BLaER1 treated with 17β-estradiol and CSF1 and Interleukin-3, amounts not matched to agents 10 nM and 100 nM (cell line): ENCODE data around the gene CCDC39.
"Not testable (repeated sequence)": the region's sequence is repeated elsewhere in the genome, so short reads cannot be mapped to it uniquely, and the experiment has no call there.

Experiments used
- H3K27ac ChIP-seq, 11 experiments: shearing (Covaris generic); formaldehyde crosslinking; 2 replicates each; pipeline ENCODE4 v1.8.1; 2022
- H3K27me3 ChIP-seq, 11 experiments: shearing (Covaris generic); formaldehyde crosslinking; 2 replicates each; pipeline ENCODE4 v1.8.1; 2022
- H3K36me3 ChIP-seq, 11 experiments: shearing (Covaris generic); formaldehyde crosslinking; 2 replicates each; pipeline ENCODE4 v1.8.1; 2022
- H3K4me1 ChIP-seq, 10 experiments: shearing (Covaris generic); formaldehyde crosslinking; 2 replicates each; pipeline ENCODE4 v1.8.1; 2022
- H3K4me2 ChIP-seq, 11 experiments: shearing (Covaris generic); formaldehyde crosslinking; 2 replicates each; pipeline ENCODE4 v1.8.1; 2022
- H3K4me3 ChIP-seq, 10 experiments: shearing (Covaris generic); formaldehyde crosslinking; 2 replicates each; pipeline ENCODE4 v1.8.1; 2022
- H3K9ac ChIP-seq, 11 experiments: shearing (Covaris generic); formaldehyde crosslinking; 2 replicates each; pipeline ENCODE4 v1.8.1; 2022
- H3K9me3 ChIP-seq, 11 experiments: shearing (Covaris generic); formaldehyde crosslinking; replicated peaks in 1 of 11; 2 replicates each; pipeline ENCODE4 v1.8.1; 2022
- H4K20me1 ChIP-seq, 11 experiments: shearing (Covaris generic); formaldehyde crosslinking; 2 replicates each; pipeline ENCODE4 v1.8.1; 2022
- Cebpa-rat ChIP-seq, 11 experiments: shearing (Covaris generic); IDR thresholded peaks; 2 replicates each; pipeline ENCODE4 v1.8.1; 2022

CCDC39 gene

DNA sequence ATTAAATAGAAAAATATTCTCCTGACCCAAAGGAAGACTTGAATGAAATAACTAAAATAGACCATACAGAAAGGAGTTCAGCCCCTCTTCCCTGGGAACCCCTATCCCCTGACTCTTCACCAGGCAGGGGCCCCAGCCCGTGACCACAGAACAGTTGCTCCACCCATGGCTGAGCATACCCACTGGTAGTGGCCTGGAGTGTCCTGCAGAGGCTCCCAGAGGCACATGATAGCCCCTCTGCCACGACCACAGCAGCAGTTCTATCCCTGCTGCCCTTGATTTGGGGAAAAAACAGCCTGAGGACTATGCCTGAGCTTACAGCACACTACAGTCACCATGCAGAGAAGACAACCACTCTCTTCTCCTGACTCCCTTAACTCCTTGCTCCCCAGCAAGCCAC lies 45.6 kb downstream of the CCDC39 start:
- Histone ChIP-seq H3K4me3 (no peak overlapping the region), H3K9me3 (no peaks in the 10 kb centered on the region), H3K36me3 (no peaks in the 10 kb centered on the region), H3K4me2 (no peak overlapping the region), H3K9ac (no peak overlapping the region), H3K4me1 (no peaks in the 10 kb centered on the region), H3K27ac (no peak overlapping the region), H4K20me1 (no peaks in the 10 kb centered on the region), H3K27me3 (no peaks in the 10 kb centered on the region)
- no peak for TF ChIP-seq Cebpa-rat (IDR thresholded peaks at IDR 0.05)

DNA sequence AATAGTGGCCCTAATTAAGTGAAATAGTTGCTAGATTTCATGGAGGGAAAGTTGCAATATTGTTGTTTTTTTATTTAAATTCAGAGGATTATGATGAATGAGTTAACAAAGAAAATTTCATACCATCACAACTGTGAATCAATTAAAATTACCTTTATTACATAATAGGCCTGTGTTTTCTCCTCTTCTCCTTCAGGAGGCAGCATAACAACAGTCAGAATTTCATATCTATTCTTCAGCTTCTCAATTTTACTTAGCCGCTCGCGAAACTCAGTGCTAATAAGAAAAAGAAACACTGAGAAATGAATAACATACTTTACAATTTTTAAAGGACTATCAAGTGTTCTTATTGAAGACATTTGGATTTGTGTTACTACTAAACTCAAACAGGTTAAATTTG lies 48.0 kb downstream of the CCDC39 start:
- no peak overlapping the region for H3K9ac ChIP-seq
- no peaks in the 10 kb centered on the region for H4K20me1 ChIP-seq
- no peaks in the 10 kb centered on the region for H3K4me1 ChIP-seq
- no peaks in the 10 kb centered on the region for H3K27me3 ChIP-seq
- no peaks in the 10 kb centered on the region for H3K9me3 ChIP-seq
- H3K27ac ChIP-seq, result no peak overlapping the region
- no peak overlapping the region for H3K4me3 ChIP-seq
- no peak for TF ChIP-seq Cebpa-rat (IDR thresholded peaks at IDR 0.05)
- peaks cover 4 to 9% (median 7%) of the 10 kb centered on the region in 11 experiments; a peak in 18 of 22 replicates for H3K36me3 ChIP-seq
- no peak overlapping the region for H3K4me2 ChIP-seq

DNA sequence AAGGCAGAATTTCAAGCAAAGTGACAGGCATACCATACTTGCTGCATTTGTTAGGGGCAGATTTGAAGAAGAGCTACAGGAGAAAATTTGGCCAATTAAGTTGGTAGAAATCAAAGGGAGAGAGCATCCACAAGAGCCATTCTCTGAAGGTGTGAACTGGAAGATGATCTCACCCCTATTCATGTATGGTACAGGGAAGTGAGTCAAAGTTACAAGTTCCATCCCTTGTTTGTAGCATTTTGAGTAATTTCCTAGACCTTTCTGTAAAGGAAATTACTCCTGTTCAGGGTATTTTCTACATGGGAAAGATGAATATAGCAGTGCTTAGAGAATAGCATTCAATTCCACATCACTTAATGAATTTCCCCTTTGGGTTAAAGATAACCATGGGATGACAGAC lies 48.9 kb downstream of the CCDC39 start:
- no peaks in the 10 kb centered on the region for H4K20me1 ChIP-seq
- H3K4me1 ChIP-seq, result no peaks in the 10 kb centered on the region
- H3K36me3 ChIP-seq, result peaks cover 11 to 19% (median 16%) of the 10 kb centered on the region in 11 experiments; a peak in 19 of 22 replicates
- H3K4me2 ChIP-seq, result no peak overlapping the region
- H3K27ac ChIP-seq, result no peak overlapping the region
- H3K27me3 ChIP-seq, result no peaks in the 10 kb centered on the region
- no peak for TF ChIP-seq Cebpa-rat (IDR thresholded peaks at IDR 0.05)
- no peak overlapping the region for H3K4me3 ChIP-seq
- H3K9me3 ChIP-seq, result no peaks in the 10 kb centered on the region
- no peak overlapping the region for H3K9ac ChIP-seq

DNA sequence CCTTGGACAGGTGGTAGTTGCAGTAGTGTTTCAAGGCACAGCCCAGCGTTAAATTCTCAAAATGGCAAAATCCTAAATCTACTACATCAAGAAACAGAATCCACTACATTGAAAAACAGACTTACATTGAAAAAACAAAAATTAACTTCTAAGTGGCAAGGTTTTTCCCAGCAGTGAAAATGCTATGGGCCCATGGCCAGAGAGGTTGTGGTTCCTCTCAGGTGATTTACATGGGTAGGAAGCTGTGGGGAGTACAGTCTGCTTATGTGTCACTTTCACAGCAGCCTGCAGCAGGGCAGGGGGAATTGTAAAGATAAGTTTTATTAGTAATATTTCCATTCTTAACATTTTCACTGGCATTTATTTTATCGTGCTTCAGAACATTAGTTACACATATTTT lies 52.4 kb downstream of the CCDC39 start:
- H3K9ac ChIP-seq, result no peak overlapping the region

DNA sequence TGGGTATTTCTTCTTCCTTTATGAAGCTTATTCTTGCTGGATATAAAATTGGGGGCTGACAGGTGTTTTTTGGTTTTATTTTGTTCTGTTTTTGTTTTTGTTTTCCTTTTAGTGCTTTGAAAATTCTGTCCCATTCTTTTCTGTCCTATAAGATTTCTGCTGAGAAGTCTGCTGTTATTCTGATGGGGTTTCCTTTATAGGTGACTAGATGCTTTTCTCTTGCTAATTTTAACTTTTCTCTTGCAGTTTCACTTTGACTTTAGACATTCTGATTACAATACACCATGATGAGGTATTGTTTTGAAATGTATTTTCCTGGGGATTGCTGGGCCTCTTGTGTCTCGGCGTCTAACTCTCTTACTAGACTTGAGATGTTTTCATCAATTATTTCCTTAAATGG lies 54.6 kb downstream of the CCDC39 start:
- peaks cover 0 to 19% (median 8%) of the 10 kb centered on the region in 11 experiments; a peak in 12 of 22 replicates for H3K9me3 ChIP-seq
- H3K27me3 ChIP-seq, result no peaks in the 10 kb centered on the region
- no peak for TF ChIP-seq Cebpa-rat (IDR thresholded peaks at IDR 0.05)
- H3K4me1 ChIP-seq, result no peaks in the 10 kb centered on the region
- H3K4me2 ChIP-seq, result no peak overlapping the region
- H4K20me1 ChIP-seq, result no peaks in the 10 kb centered on the region
- H3K4me3 ChIP-seq, result no peak overlapping the region
- H3K27ac ChIP-seq, result no peak overlapping the region
- no peak overlapping the region for H3K9ac ChIP-seq
- H3K36me3 ChIP-seq, result peaks cover 11 to 50% (median 30%) of the 10 kb centered on the region in 11 experiments; a peak in 19 of 22 replicates

More for the DNA sequence above, 52.4 kb downstream of the CCDC39 start:
- Histone ChIP-seq H3K4me2 (no peak overlapping the region), H3K36me3 (peaks cover 11 to 40% (median 28%) of the 10 kb centered on the region in 11 experiments; a peak in 19 of 22 replicates), H3K9me3 (peaks cover 0 to 10% (median 8%) of the 10 kb centered on the region in 11 experiments; a peak in 10 of 22 replicates), H3K4me3 (no peak overlapping the region), H4K20me1 (no peaks in the 10 kb centered on the region), H3K27ac (no peak overlapping the region), H3K4me1 (no peaks in the 10 kb centered on the region), H3K27me3 (no peaks in the 10 kb centered on the region)
- TF ChIP-seq Cebpa-rat (IDR thresholded peaks at IDR 0.05), result no peak

DNA sequence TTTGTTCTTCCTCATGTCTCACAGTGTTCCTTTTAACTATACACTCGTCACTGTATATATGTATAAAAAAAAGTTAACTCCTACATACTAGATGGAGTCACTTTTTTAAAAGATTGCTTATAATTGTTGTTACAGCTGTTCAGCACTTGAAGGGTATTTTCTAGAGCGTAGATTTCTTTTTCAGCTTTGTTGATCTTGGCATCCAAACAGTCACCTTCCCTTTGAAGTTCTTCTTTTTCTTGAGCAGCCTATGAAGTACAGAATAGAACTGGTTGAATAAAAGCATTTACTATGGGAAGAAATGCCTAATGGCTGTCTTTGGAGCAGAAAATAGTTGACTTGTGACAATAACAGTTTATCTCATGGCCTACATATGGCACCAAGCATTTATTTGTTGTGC lies 59.6 kb downstream of the CCDC39 start:
- no peaks in the 10 kb centered on the region for H3K4me1 ChIP-seq
- H3K4me2 ChIP-seq, result no peak overlapping the region
- H4K20me1 ChIP-seq, result no peaks in the 10 kb centered on the region
- H3K36me3 ChIP-seq, result peaks cover 7 to 56% (median 23%) of the 10 kb centered on the region in 11 experiments; a peak in 20 of 22 replicates
- no peak for TF ChIP-seq Cebpa-rat (IDR thresholded peaks at IDR 0.05)
- no peak overlapping the region for H3K9ac ChIP-seq
- H3K9me3 ChIP-seq, result peaks cover 0 to 28% (median 9%) of the 10 kb centered on the region in 11 experiments; a peak in 13 of 22 replicates
- no peak overlapping the region for H3K27ac ChIP-seq
- no peaks in the 10 kb centered on the region for H3K27me3 ChIP-seq
- no peak overlapping the region for H3K4me3 ChIP-seq

DNA sequence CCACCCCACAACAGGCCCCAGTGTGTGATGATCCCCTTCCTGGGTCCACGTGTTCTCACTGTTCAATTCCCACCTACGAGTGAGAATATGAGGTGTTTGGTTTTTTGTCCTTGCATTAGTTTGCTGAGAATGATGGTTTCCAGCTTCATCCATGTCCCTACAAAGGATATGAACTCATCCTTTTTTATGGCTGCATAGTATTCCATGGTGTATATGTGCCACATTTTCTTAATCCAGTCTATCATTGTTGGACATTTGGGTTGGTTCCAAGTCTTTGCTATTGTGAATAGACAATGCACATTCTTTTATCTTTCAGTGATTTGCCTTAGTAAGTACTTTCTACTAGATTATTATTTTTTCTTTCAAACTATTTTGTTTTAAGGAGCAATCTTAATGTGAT lies 60.7 kb downstream of the CCDC39 start:
- peaks cover 0 to 28% (median 9%) of the 10 kb centered on the region in 11 experiments; a peak in 12 of 22 replicates for H3K9me3 ChIP-seq
- peaks cover 10 to 53% (median 20%) of the 10 kb centered on the region in 11 experiments; a peak in 19 of 22 replicates for H3K36me3 ChIP-seq
- H3K27me3 ChIP-seq, H3K27ac ChIP-seq, H3K9ac ChIP-seq, H3K4me2 ChIP-seq, H4K20me1 ChIP-seq, H3K4me1 ChIP-seq, H3K4me3 ChIP-seq: not testable (repeated sequence)

DNA sequence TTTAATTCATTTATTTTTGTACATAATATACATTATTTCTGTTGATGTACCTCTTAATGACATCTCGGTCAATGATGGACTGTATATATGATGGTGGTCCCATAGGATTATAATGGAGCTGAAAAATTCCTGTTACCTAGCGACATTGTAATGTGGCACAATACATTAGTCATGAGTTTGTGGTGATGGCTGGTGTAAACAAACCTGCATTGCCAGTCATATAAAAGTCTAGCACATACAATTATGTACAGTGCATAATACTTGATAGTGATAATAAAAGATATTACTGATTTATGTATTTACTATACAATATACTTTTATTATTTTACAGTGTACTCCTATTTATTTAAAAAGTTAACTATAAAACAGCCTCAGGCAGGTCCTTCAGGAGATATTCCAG lies 62.2 kb downstream of the CCDC39 start:
- H3K36me3 ChIP-seq, result peaks cover 25 to 64% (median 32%) of the 10 kb centered on the region in 11 experiments
- H3K9me3 ChIP-seq, result peaks cover 0 to 20% (median 6%) of the 10 kb centered on the region in 11 experiments; a peak in 9 of 22 replicates
- H3K27ac ChIP-seq, result no peak overlapping the region
- H4K20me1 ChIP-seq, result 0 out of 22 replicates have a peak, but pooled peaks cover 0 to 5% (median 0%) of the 10 kb centered on the region in 11 experiments
- no peak overlapping the region for H3K4me2 ChIP-seq
- no peak overlapping the region for H3K4me3 ChIP-seq
- H3K9ac ChIP-seq, result no peak overlapping the region
- TF ChIP-seq Cebpa-rat (IDR thresholded peaks at IDR 0.05), result no peak
- H3K27me3 ChIP-seq, result no peaks in the 10 kb centered on the region
- H3K4me1 ChIP-seq, result no peaks in the 10 kb centered on the region

DNA sequence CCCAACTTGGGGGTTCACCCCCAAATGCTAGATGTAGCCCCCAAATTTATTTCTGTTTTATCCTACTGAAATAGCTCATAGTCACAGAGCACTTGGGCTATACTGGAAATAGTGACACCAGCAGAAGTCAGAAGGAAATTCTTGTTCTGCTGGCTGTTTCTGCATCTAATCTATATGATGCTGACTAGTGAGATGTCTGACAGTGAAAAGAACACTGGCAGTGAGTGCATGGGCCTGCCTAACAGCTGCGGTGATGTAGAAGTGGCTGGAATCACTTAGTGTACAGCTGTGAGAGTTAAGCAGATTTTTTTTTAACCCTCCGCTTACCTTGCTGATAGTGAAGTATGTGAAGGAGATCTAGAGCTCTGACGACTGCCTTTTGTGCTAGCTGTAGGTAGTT lies 63.3 kb downstream of the CCDC39 start:
- Histone ChIP-seq H3K9ac (no peak overlapping the region), H3K9me3 (peaks cover 0 to 10% (median 4%) of the 10 kb centered on the region in 11 experiments; a peak in 3 of 22 replicates), H3K27ac (no peak overlapping the region), H3K4me3 (no peak overlapping the region), H3K4me1 (no peaks in the 10 kb centered on the region), H4K20me1 (0 out of 22 replicates have a peak, but pooled peaks cover 0 to 5% (median 0%) of the 10 kb centered on the region in 11 experiments), H3K4me2 (no peak overlapping the region), H3K27me3 (no peaks in the 10 kb centered on the region), H3K36me3 (peaks cover 35 to 68% (median 43%) of the 10 kb centered on the region in 11 experiments)
- no peak for TF ChIP-seq Cebpa-rat (IDR thresholded peaks at IDR 0.05)

DNA sequence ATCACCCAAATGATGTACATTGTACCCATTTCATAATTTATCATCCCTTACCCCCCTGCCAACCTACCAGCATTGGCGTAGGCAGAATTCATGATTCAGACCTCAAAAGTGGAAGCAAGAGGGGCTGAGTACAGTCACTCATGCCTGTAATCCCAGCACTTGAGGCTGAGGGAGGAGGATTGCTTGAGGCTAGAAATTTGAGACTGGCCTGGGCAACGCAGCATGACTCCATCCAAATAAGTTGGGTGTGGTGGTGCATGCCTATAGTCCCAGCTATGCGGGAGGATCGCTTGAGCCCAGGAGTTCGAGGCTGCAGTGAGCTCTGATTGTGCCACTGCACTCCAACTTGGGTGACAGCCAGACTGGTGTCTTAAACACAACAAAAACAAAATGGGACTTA lies 66.9 kb downstream of the CCDC39 start:
- no peaks in the 10 kb centered on the region for H3K27me3 ChIP-seq
- H3K4me3 ChIP-seq, result no peak overlapping the region
- no peak overlapping the region for H3K9ac ChIP-seq
- H3K4me1 ChIP-seq, result no peaks in the 10 kb centered on the region
- H3K36me3 ChIP-seq, result peaks cover 63 to 89% (median 71%) of the 10 kb centered on the region in 11 experiments
- no peaks in the 10 kb centered on the region for H3K9me3 ChIP-seq
- H4K20me1 ChIP-seq, result peaks cover 0 to 7% (median 0%) of the 10 kb centered on the region in 11 experiments; a peak in 1 of 22 replicates
- H3K27ac ChIP-seq, result no peak overlapping the region
- no peak for TF ChIP-seq Cebpa-rat (IDR thresholded peaks at IDR 0.05)
- no peak overlapping the region for H3K4me2 ChIP-seq
